ENCODE results near the gene PEAK1.
"Not testable (repeated sequence)": the region's sequence is repeated elsewhere in the genome, so short reads cannot be mapped to it uniquely, and the experiment has no call there.

Gene PEAK1

DNA sequence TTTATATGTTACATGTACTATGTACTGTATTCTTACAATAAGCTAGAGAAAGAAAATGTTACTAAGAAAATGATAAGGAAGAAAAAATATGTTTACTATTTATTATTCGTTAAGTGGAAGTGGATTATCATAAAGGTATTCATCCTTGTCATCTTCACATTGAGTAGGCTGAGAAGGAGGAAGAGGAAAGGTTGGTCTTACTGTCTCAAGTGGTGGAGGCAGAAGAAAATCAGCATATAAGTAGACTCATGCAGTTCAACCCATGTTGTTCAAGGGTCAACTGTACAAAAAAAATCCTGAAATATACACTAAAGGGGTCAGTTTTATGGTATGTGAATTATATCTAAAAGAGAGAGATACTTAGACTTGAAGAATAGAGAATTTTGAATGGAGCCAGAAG, 6.5 kb upstream of the PEAK1 start:
- DNase-seq (ENCODE audit: low read depth in 2 of 2): no peak

DNA sequence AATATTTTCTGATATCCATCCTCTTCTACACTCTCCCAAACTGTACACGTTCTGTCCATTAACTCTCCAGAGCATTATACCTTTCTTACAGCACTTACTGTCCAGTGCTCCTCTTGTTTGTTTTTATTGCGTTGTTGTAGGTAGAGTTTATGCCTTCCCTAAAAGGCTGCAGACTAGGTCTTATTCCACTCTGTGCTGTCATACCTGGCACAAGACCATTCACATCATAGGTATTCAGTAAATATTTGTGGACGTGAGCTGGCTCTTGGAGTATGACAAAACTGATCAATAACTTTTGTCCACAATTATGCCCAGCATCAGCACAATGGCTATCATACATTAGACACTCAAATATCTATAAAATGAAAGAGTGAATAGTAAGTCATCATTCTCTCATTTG, 5.2 kb upstream of the PEAK1 start:
- DNase-seq (ENCODE audit: low read depth in 2 of 2): no peak

DNA sequence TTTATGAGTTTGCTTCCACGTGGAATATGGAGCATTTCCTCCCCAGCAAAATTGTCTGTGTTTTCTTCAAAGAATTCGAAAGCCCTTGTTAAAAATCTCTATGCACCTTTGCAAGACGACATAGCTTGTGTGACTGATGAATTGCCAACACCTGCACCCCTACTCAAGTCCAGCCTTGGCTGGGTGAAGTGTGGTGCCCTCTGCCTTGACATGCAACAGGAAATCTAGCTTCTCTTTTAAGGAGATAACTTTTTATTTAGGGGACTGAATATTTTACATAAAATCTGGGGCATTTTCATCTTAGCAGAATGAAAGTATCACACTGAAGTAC, 1.4 kb upstream of the PEAK1 start:
- no peak for DNase-seq (ENCODE audit: low read depth in 2 of 2)

DNA sequence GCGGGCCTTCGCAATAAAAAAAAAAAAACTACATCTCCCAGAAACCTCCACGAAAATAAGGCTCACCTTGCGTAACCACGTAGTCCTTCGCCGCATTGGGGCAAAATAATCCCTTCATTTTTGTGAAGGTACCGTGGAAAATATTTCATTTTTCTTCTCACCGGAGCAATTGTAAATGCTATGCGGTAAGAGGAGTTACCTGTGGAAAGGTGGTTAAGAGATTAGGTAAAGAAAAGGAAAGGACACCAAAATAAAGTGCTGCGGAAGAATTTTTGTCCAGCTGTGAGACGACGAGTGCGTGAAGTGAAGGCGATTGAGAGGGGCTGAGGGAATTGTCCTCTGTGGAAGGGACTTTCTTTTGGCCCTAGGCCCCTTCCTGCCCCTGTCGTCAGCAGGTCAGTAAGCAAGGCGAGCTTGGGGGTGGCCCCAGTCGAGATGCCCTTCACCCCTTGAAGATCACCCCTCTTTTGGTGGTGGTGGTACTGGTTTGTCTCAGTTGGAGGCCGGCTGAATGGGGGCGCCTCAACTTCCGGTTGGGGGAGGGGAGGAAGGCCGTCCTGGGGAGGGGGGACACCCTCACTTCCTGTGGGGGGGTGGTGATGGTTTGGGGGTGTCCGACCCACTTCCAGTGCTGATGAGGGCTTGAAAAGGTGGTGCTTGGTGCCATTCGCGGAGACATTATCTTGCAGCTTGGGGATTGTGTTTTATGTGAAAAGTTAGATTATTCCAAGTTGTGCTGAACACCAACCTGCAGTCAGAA, 886 bp upstream of the PEAK1 start, which contains the start of gene HMG20A:
Gene HMG20A, plus strand, starts transcription at position 279 of the 760 bp plus-strand sequence. CDS start 37,520 bp downstream, outside the sequence.
- peak; percentile 31 to 40 for DNase-seq (ENCODE audit: low read depth in 2 of 2)

DNA sequence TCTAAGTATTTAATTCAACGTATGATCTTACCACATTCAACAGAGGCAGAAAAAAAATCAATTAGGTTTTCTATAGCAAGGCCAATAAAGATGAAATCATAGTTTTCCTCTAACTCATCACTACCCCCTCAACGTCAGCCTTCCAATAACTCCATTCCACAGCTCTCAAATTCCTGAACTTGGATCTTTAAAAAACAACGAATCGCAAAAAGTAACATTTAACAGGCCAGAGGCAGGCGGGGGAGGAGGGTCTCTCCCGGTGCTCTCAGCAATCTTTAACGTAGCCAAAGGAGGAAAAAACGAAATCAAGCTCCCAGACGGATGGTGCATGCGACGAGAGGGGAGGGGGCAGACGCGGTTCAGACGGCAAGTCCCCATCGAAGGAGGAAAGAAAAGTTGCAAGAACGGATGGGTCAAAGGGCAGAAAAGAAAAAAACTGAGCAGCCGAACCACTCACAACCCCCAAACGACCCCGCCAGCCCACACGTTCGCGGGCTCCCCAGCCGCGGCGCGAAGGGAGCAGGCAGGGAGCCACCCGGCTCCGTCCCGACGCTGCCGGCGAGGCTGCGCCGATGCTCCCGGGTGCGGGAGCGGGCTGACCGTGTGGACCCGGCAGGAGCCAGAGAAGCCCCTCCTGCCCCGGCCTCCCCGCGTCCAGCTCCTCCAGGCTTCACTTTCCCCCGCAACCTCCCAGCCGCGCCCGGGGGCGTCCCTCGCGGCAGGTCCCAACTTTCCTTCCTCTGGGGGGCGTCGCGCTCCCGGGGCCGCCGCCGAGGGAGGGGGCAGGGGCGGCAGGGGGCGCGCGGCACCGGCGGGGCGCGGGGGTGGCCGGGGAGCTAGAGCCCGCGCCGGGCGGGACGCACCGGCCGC, 703 bp downstream of the PEAK1 start:
- DNase-seq (ENCODE audit: low read depth in 2 of 2): peak; percentile 34 to 37

DNA sequence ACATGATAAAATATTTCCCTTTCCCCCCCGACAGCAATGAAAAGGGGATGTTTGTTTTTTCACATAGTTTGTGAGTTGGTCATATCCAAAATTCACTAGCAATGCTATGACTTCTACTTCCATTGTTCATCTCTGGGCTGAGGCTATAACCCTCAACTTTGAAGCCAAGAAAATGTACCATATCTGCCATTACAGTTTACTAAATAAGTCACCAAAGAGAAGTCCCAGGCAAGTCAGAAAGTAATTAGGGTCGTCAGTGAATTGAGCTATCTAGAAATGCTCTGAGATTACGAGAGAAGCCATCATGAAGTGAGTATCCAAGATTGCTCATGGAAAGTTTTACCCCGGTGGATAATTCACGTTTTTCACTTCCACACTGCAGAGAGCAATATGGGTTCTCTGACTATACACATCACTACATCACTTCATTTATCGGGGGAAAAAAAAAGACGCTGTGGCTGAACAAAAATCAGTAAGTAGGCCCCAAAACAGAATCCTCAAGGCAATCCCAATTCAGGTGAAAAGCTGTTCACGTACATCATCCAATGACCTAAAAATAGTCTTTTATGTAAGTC, 1.4 kb downstream of the PEAK1 start:
- DNase-seq (ENCODE audit: low read depth in 2 of 2): no peak

DNA sequence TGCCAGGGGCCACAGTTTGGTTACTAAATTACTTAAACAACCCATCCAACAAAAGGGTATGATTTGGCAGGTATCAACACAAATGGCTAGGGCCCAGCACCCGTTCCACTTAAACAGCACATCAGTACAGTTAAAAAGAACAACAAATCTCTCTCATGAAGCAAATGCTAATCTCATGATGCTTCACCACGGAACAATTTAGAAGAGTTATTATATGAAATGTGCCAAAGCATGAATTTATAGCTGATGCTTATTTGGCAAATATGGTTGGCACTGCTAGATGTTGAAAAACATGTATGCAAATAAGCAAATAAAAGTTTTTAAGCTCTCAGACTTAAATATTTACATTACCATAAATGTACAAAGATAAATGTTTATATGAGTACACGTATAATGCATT, 2.3 kb downstream of the PEAK1 start:
- DNase-seq (ENCODE audit: low read depth in 2 of 2): no peak

DNA sequence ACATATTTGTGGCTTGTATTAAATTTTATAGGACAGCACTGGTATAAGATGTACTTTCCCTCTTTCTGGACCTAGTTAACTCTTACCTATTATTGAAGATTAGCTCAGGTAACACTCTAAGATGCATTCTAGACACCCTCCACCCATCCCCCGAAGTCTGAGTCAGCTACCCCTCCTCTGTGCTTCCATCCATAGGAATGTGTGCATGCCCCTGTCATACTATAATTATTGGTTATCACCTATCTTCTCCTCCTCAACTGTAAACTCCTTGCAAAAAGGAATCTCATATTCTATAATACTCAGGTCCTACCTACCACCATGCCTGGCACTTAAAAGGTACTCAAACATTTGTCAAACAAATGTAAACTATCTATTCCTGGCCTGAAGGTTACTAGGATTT, 3.0 kb downstream of the PEAK1 start:
- no peak for DNase-seq (ENCODE audit: low read depth in 2 of 2)

DNA sequence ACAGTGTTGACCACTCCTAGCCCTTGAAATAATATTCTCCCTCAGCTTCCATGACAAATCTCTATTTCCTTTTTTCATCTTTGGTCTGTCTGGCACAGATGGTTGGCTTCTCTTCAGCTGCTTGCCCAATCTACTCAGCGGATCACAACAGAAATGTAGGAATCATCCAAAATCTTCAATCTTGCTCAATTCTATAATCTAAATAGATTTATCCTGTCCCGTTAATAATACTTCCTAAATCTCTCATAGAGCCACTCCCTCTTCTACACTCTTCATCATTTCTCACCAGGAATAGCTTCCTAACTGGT, 3.8 kb downstream of the PEAK1 start:
- no peak for DNase-seq (ENCODE audit: low read depth in 2 of 2)

DNA sequence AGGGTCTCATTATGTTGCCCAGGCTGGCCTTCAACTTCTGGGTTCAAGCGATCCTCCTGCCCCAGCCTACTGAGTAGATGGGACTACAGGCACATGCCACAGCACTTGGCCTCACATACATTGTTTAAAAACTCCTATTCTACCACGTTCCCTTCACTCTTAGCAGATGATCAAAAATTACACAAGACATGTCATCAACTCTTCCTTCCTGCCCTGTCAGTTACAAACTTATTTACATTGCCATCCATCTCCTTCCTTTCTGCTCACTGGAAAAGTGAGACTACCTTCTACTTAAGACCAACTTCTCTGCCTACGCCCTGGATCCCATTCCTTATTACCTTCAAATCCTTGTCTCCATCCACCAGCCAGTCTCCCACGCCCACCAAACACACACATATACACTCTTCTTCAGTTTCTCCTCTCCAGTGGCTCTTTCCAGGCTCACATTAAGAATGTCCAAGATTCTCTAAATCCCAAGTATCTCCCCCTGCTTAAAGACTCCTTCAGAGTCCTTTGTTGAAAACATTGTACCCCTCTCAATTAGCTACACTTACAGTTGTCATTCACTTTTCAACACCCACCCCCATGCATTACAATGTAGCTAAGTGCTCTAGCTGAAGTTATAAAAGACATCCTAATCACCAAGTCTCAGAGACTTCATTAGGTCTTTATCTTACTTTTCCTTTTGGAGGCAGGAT, 4.3 kb downstream of the PEAK1 start:
- DNase-seq (ENCODE audit: low read depth in 2 of 2): no peak

DNA sequence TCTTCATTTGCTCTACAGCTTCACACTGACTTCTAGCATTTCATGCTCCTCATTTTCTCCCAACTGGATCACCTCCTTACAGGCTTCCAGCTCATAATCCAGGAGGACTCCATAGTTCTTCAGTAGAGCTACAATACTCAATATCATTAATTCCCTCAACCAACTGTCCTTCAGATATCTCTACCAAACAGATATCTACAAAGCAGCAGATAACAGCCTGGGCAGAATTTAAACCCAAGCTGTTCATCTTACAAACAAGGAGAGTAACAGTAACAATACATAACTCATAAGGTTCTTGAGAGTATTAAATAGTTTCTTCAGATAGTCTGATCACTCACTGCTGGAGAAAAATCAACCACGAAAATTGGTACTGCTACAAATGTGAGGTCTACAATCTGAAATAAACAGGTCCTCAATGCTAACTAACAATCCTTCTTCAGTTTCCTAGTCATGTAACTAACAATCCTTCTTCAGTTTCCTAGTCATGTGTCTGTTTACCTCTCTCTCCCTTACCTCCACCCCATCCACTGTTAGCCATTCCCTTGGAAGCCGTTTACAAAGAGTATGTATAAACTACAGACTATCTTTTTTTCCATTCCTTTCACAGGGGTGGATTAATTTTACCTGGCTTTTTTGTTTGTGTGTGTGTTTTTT, 5.0 kb downstream of the PEAK1 start:
- DNase-seq (ENCODE audit: low read depth in 2 of 2): no peak

DNA sequence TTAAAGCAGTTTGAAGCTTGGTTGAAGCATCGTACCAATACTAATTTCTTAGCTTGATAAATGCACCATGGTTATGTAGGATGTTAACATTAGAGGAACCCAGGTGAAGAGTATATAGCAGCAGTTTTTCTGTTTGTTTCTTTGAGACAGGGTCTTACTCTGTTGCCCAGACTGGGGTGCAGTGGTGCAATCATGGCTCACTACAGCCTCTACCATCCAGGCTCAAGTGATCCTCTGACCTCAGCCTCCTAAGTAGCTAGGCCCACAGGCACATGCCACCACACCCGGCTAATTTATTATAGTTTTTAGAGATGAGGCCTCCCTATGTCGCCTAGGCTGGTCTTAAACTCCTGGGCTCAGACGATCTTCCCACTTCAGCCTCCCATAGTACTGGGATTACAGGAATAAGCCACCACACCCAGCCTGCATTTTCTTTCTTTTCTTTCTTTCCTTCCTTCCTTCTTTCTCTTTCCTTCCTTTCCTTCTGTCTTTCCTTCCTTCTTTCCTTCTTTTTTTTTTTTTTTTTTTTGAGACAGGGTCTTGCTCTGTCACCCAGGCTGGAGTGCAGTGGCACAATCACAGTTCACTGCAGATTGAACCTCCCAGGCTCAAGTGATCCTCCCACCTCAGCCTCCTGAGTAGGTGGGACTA, 6.1 kb downstream of the PEAK1 start:
- no peak for DNase-seq (ENCODE audit: low read depth in 2 of 2)

DNA sequence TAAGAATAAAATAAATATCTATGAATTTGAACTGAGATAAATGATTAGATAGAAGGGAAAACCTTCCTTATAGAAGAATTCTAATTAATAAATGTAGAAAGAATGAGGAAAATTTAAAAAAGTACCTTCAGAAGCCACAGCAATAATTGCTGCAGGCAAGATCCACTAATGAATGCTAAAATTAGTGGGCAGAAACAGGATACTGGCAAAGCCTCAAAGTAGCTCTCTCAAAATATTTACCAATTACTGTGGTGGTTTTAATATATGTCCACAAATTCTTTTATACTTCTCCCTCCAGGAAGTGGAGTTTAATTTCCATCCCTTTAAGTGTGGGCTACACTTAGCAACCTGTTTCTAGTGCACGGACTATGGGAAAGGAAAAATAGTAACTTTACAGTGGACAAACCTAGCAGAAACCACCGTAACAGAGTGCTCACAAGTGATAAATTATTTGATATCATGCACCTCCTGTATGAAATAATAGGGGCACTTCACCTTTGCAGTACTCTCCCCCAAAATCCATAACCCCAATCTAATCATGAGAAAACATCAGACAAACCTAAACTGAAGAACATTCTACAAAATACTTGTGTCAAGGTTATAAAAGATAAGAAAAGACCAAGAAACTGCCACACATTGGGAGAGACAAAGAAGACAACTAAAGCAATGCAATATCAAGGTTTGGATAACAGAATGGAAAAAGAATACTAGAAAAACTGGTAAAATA, 6.8 kb downstream of the PEAK1 start:
- no peak for DNase-seq (ENCODE audit: low read depth in 2 of 2)

DNA sequence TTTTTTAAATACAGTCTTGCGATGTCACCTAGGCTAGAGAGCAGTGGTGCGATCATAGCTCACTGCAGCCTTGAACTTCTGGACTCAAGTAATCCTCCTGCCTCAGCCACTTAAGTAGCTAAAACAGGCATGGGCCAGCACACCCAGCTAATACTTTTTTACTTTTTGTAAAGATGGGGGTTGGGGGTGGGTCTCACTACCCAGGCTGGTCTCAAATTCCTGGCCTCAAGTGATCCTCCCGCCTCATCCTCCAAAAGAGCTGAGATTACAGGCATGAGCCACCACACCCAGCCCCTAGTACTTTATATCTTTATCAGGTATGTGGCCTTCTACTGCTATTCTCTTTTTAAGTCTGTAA, 8.3 kb downstream of the PEAK1 start:
- no peak for DNase-seq (ENCODE audit: low read depth in 2 of 2)

DNA sequence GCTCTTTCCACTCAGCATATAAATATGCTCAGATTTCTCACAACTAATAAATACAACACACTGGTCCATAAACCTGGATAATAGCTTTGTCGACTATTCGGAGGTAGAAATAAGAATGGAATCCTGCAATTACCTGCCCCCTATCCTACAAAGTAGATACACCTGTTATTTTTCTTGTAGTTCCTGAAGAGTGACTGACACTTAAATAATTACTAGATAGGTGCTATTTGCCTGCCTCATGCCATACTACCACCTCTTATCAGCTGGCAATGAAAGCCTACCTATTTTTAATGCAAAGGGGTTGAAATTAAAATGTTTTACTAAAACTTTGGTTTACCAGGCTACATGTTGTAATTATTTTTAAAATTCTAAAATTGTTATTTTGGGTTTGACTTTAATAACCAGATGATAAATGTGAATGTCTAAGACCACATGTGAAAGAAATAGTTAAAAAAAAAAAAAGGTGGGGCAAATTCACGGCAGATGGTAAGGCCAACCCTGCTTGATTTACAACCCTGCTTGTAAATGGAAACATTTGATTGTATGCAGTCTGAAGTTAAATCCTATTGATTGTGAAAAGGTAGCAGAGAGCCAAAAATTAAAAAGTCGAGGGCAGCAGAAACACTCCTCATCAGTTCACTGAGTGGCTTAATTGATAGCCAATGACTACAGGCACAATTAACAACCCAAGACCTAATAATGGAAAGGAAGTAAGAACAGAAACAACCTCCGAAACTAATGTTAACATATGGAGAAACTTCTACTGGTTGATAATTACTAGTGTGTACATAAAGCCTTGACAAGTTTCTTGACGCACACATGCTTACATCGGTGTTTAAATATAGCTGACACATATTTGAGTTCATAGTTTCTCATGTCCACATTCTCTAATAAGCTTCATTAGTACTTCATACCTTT, 8.9 kb downstream of the PEAK1 start:
- DNase-seq (ENCODE audit: low read depth in 2 of 2): no peak

DNA sequence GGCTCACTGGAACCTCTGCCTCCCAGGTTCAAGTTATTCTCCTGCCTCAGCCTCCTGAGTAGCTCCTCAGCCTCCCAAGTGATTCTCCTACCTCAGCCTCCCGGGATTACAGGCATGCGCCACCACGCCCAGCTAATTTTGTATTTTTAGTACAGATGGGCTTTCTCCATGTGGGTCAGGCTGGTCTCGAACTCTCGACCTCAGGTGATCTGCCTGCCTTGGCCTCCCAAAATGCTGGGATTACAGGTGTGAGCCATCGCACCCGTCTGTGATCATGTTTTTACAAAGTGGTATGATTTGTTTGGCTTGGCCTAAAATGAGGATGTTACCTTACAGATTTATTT, 9.8 kb downstream of the PEAK1 start:
- DNase-seq (ENCODE audit: low read depth in 2 of 2): not testable (repeated sequence)

DNA sequence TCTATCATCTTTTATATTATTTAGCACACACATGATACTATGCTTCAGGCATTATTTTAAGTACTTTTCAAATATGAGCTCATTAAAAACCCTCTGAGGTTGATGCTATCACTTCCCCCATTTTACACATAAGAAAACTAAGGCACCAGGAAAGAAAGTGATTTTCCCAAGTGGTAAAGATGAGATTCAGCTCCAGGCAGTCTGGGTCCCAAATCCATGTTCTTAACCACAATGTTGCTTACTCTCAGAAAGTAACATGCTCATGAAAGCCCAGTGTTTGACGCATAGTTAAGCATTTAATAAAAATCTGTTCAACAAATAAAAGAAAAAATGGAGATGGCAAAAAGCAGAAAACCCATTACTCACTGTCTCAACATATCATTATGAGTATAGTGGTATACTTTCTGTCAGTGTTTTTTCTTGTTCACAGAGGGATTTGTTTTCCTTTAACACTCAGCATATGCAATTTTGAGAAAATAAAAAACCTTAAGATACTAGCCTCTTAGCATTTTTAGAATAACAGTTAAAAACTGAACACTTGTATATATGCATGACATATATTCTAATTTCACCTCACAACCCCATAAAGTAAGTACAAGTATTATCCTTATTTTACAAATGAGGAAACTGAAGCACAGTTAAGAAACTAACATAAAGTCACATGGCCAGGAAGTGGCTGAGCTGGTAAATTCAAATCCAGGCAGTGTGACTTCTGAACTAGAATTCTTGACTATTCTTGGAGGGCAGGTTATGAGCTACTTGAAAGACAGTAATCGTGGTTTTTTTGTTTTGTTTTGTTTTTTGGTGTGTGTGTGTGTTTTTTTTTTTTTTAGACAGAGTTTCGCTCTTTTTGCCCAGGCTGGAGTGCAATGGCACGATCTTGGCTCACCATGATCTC, 10.4 kb downstream of the PEAK1 start:
- no peak for DNase-seq (ENCODE audit: low read depth in 2 of 2)

DNA sequence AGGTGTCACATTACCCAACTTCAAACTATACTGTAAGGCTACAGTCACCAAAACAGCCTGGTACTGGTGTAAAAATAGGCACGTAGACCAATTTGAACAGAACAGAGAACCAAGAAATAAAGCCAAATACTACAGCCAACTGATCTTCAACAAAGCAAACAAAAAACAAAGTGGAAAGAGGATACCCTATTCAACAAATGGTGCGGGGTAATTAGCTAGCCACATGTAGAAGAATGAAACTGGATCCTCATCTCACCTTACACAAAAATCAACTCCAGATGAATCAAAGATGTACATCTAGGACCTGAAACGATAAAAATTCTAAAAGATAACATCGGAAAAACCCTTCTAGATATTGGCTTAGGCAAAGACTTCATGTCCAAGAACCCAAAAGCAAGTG, 13.1 kb downstream of the PEAK1 start:
- no peak for DNase-seq (ENCODE audit: low read depth in 2 of 2)
